ENCODE measurements around the gene NUTM2D.
"Not testable (repeated sequence)": the region's sequence is repeated elsewhere in the genome, so short reads cannot be mapped to it uniquely, and the experiment has no call there.

The NUTM2D gene

GRCh38 chr10:87345743-87346142 is 11.8 kb upstream of the NUTM2D start:
- not testable (repeated sequence) for H3K27ac Mint-ChIP-seq; H3K36me3 Mint-ChIP-seq (ENCODE audit: low read depth); H3K4me3 Mint-ChIP-seq; H3K9me3 Mint-ChIP-seq; H3K4me1 Mint-ChIP-seq (ENCODE audit: low read depth); H3K27me3 Mint-ChIP-seq (ENCODE audit: low read depth)

DNA sequence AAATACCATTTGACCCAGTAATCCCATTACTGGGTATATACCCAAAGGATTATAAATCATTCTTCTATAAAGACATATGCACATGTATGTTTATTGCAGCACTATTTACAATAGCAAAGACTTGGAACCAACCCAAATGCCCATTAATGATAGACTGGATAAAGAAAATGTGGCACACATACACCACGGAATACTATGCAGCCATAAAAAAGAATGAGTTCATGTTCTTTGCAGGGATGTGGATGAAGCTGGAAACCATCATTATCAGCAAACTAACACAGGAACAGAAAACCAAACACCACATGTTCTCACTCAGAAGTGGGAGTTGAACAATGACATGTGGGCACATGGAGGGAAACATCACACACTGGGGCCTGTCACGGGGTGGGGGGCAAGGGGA is 7.4 kb upstream of the NUTM2D start:
- not testable (repeated sequence) for H3K36me3 Mint-ChIP-seq (ENCODE audit: low read depth); H3K27ac Mint-ChIP-seq; H3K4me3 Mint-ChIP-seq; H3K4me1 Mint-ChIP-seq (ENCODE audit: low read depth); H3K9me3 Mint-ChIP-seq; H3K27me3 Mint-ChIP-seq (ENCODE audit: low read depth)

GRCh38 chr10:87352825-87353224 is 4.7 kb upstream of the NUTM2D start:
- not testable (repeated sequence) for H3K4me3 Mint-ChIP-seq; H3K36me3 Mint-ChIP-seq (ENCODE audit: low read depth); H3K27me3 Mint-ChIP-seq (ENCODE audit: low read depth); H3K9me3 Mint-ChIP-seq; H3K4me1 Mint-ChIP-seq (ENCODE audit: low read depth); H3K27ac Mint-ChIP-seq

DNA sequence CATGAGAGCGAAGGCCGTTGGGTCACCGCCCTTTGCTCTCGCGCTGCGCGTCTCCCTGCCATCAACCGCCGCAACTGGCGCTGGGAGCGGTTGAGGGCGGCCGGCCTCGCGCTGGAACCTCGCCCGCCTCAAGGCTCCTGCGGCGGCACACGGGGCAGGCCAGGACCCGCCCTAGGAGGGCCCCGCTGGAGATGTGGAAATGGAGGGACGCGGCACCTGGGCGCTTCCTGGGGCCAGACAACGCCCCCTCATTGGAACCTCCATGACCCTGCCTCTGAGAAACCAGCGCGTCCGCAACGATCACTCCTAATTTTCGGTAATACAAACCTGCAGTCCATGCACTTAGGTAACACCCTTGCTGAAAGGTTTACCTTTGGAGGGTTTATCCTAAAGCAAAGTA is 2.4 kb upstream of the NUTM2D start:
- H3K36me3 Mint-ChIP-seq (ENCODE audit: low read depth); H3K9me3 Mint-ChIP-seq; H3K27ac Mint-ChIP-seq; H3K27me3 Mint-ChIP-seq (ENCODE audit: low read depth); H3K4me3 Mint-ChIP-seq; H3K4me1 Mint-ChIP-seq (ENCODE audit: low read depth): not testable (repeated sequence)

GRCh38 chr10:87358159-87358558 is 615 bp downstream of the NUTM2D start:
- not testable (repeated sequence) for H3K27me3 Mint-ChIP-seq (ENCODE audit: low read depth); H3K4me3 Mint-ChIP-seq; H3K9me3 Mint-ChIP-seq; H3K27ac Mint-ChIP-seq; H3K4me1 Mint-ChIP-seq (ENCODE audit: low read depth); H3K36me3 Mint-ChIP-seq (ENCODE audit: low read depth)

DNA sequence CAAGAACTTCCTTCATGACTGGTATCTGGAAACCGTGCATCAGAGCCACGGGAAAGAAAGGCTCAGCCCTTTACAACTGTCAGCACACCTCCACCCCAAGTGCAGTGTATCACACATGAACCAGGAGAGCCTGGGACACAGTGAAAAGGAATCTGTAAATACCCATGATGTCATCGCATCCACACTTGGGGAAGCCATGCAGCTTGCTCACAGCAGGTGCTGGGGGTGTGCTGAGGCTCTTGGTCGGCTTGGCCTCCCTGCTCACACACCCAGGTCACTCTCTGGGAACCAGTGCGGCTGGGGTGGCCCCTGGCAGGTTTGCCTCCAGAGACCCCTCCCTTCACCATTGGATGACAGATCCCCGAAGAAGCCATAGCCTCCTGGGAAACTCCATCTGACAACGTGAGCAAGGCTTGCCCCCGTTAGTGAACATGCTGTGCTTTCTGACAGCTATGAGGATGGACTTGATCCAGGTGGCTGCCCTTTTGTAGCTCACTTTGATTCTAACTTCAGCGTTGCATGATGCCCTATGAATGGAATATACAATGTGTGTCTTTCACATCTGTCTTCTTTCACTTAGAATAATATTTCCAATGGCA is 12.1 kb downstream of the NUTM2D start:
- H3K4me1 Mint-ChIP-seq (ENCODE audit: low read depth); H3K36me3 Mint-ChIP-seq (ENCODE audit: low read depth); H3K27ac Mint-ChIP-seq; H3K9me3 Mint-ChIP-seq; H3K27me3 Mint-ChIP-seq (ENCODE audit: low read depth); H3K4me3 Mint-ChIP-seq: not testable (repeated sequence)

- not testable (repeated sequence) for H3K36me3 Mint-ChIP-seq (ENCODE audit: low read depth); H3K4me1 Mint-ChIP-seq (ENCODE audit: low read depth); H3K9me3 Mint-ChIP-seq; H3K27ac Mint-ChIP-seq; H3K4me3 Mint-ChIP-seq; H3K27me3 Mint-ChIP-seq (ENCODE audit: low read depth)
These were observed 16.5 kb downstream of the NUTM2D start for GRCh38 chr10:87374091-87374490.

GRCh38 chr10:87379115-87379514 is 21.6 kb downstream of the NUTM2D start:
- H3K27ac Mint-ChIP-seq; H3K4me1 Mint-ChIP-seq (ENCODE audit: low read depth); H3K36me3 Mint-ChIP-seq (ENCODE audit: low read depth); H3K9me3 Mint-ChIP-seq; H3K4me3 Mint-ChIP-seq; H3K27me3 Mint-ChIP-seq (ENCODE audit: low read depth): not testable (repeated sequence)

GRCh38 chr10:87383149-87383857 is 25.8 kb downstream of the NUTM2D start:
- not testable (repeated sequence) for H3K4me3 Mint-ChIP-seq; H3K36me3 Mint-ChIP-seq (ENCODE audit: low read depth); H3K27me3 Mint-ChIP-seq (ENCODE audit: low read depth); H3K4me1 Mint-ChIP-seq (ENCODE audit: low read depth); H3K27ac Mint-ChIP-seq; H3K9me3 Mint-ChIP-seq

DNA sequence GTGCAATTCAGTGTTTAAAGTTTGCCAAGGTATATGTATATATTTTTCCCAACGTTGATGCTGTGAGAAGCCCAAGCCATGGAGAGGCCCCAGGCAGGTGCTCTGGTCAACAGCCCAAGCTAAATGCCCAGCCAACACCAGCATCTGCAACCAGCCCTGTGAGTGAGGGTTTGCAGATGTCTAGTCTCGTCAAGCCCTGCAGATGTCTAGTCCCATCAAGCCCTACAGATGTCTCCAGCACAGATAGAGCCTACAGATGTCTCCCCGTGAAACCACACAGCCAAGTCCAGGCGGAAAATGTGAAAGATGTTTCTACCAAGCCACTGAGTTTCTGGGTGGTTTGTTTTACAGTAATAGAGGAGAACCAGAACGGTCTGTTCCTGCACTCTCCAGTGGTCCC is 26.7 kb downstream of the NUTM2D start:
- H3K27me3 Mint-ChIP-seq (ENCODE audit: low read depth); H3K36me3 Mint-ChIP-seq (ENCODE audit: low read depth); H3K9me3 Mint-ChIP-seq; H3K4me3 Mint-ChIP-seq; H3K4me1 Mint-ChIP-seq (ENCODE audit: low read depth); H3K27ac Mint-ChIP-seq: not testable (repeated sequence)

- H3K27ac Mint-ChIP-seq; H3K36me3 Mint-ChIP-seq (ENCODE audit: low read depth); H3K4me3 Mint-ChIP-seq; H3K4me1 Mint-ChIP-seq (ENCODE audit: low read depth); H3K27me3 Mint-ChIP-seq (ENCODE audit: low read depth); H3K9me3 Mint-ChIP-seq: not testable (repeated sequence)
These were observed 28.3 kb downstream of the NUTM2D start for GRCh38 chr10:87385762-87386360.

- not testable (repeated sequence) for H3K27me3 Mint-ChIP-seq (ENCODE audit: low read depth); H3K36me3 Mint-ChIP-seq (ENCODE audit: low read depth); H3K27ac Mint-ChIP-seq; H3K4me3 Mint-ChIP-seq; H3K4me1 Mint-ChIP-seq (ENCODE audit: low read depth); H3K9me3 Mint-ChIP-seq
These were observed 33.8 kb downstream of the NUTM2D start for GRCh38 chr10:87391360-87391759.

GRCh38 chr10:87396206-87396605 is 38.7 kb downstream of the NUTM2D start:
- H3K9me3 Mint-ChIP-seq; H3K4me3 Mint-ChIP-seq; H3K27me3 Mint-ChIP-seq (ENCODE audit: low read depth); H3K36me3 Mint-ChIP-seq (ENCODE audit: low read depth); H3K4me1 Mint-ChIP-seq (ENCODE audit: low read depth); H3K27ac Mint-ChIP-seq: not testable (repeated sequence)

DNA sequence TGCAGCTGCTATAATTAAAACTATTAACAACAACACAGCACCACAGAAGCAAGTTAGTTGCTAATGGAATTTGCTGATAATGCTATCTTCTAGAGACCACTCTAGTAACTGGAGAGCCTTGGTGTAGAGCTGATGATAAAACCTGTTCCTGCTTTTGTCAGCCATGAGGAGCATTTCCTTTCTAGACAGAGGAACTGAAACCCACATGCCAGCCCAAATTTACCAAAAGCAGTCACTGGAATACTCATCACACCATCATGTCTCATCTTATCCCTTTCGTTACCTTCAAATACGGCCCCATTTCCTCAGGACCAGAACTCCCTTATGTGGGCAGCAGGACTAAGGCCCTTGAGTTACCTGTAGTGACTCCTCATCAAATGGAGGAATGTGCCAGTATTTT is 40.9 kb downstream of the NUTM2D start:
- H3K27me3 Mint-ChIP-seq (ENCODE audit: low read depth) = peaks cover 10% of the 10 kb centered on the region
- not testable (repeated sequence) for H3K4me1 Mint-ChIP-seq (ENCODE audit: low read depth); H3K4me3 Mint-ChIP-seq; H3K27ac Mint-ChIP-seq; H3K9me3 Mint-ChIP-seq; H3K36me3 Mint-ChIP-seq (ENCODE audit: low read depth)

GRCh38 chr10:87407516-87408467 is 50.2 kb downstream of the NUTM2D start:
- H3K4me3 Mint-ChIP-seq; H3K4me1 Mint-ChIP-seq (ENCODE audit: low read depth); H3K27ac Mint-ChIP-seq; H3K36me3 Mint-ChIP-seq (ENCODE audit: low read depth); H3K9me3 Mint-ChIP-seq: not testable (repeated sequence)
- H3K27me3 Mint-ChIP-seq (ENCODE audit: low read depth) = peaks cover 48% of the 10 kb centered on the region

All from T-helper 1 cell treated with Interleukin-12 subunit alpha and Interleukin-12 subunit beta and Interleukin-4 antibody, amounts not matched to agents 30 μg/mL and 1 μg/mL, for 36 hours (primary cell).